RKO (cell line): ENCODE results near the gene TUBGCP6.

ENCODE experiments used
- DNase-seq: peaks from one replicate; pipeline ENCODE4 v3.0.0-alpha.2; 2016; ENCODE audit warnings: low spot score

Gene TUBGCP6

DNA sequence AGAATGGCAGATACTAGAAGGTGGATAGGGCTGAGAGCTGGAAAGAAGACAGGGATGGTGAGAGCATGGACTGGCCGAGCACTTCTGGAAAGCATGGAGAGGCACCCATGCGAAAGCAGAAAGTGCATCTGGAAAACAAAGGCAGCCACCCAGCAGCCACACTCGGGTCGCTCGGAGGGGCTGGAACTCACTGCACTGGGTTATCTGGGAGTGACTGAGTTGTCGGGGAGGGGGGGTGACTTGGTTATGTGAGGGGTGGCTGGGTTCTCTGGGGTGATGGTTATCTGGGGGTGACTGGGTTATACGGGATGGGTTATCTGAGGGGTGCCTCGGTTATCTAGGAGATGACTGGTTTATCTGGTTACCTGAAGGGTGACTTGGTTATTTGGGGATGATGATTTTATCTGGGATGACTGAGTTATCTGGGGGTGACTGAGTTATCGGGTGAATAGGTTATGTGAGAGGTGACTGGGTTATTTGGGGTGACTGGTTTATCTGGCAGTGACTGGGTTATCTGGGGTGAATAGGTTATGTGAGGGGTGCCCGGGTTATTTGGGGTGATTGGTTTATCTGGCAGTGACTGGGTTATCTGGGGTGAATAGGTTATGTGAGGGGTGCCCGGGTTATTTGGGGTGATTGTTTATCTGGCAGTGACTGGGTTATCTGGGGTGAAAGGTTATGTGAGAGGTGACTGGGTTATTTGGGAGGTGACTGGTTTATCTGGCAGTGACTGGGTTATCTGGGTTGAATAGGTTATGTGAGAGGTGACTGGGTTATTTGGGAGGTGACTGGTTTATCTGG, 76.9 kb downstream of the TUBGCP6 start:
- DNase-seq, result no peak
